Caco-2 (cell line): ENCODE measurements around the gene ZEB1. TPM values are rescaled to one million over a fixed set of nuclear protein-coding genes. Genes with fewer than 3 reads are reported as not detected.

ENCODE experiments used
- BruUV-seq: library from RNA; stranded (reverse); fragments of 400-500 nt; replicated peaks from 2 replicates; lab custom pipeline; 2021; lab: Mats Ljungman, UMichigan
- CTCF ChIA-PET: fragments of 300-600 bp; sonication (Branson Sonifier 250); formaldehyde crosslinking; loops from one replicate; lab custom pipeline; 2022; ENCODE audit warnings: antibody characterized with exemption; lab: Charles Lee
- POLR2A ChIA-PET: fragments of 300-600 bp; sonication (Branson Sonifier 250); formaldehyde crosslinking; loops from one replicate; lab custom pipeline; 2022; ENCODE audit warnings: antibody characterized with exemption; lab: Charles Lee
- DNase-seq, 2 experiments: peaks; one replicate each; pipeline versions ENCODE4 v3.0.0 to v3.0.0-alpha.2; 2020 to 2022
- H3K27me3 ChIP-seq: replicated peaks from 2 replicates; pipeline ENCODE4 v1.6.0; 2011; ENCODE audit warnings: low read length; ENCODE audit not compliant: control insufficient read depth, insufficient read depth
- H3K36me3 ChIP-seq: 2 replicates; pipeline ENCODE4 v1.5.1; 2011; ENCODE audit warnings: low read length; ENCODE audit not compliant: control insufficient read depth, insufficient read depth
- H3K4me1 ChIP-seq: fragments of 250-450 bp; sonication (Bioruptor Pico); 2 replicates; pipeline ENCODE4 v1.5.1; 2020; ENCODE audit warnings: mild to moderate bottlenecking
- H3K4me3 ChIP-seq: 2 replicates; pipeline ENCODE4 v1.5.1; 2011; ENCODE audit warnings: low read depth, mild to moderate bottlenecking, control low read depth, low read length
- H3K9me3 ChIP-seq: fragments of 250-450 bp; sonication (Bioruptor Pico); 2 replicates; pipeline ENCODE4 v1.5.1; 2020; ENCODE audit warnings: mild to moderate bottlenecking, moderate library complexity
- H3K27ac Mint-ChIP-seq: one replicate; pipeline ENCODE4 v1.8.0; 2022; ENCODE audit warnings: mixed read lengths; ENCODE audit not compliant: unreplicated experiment
- H3K27me3 Mint-ChIP-seq: one replicate; pipeline ENCODE4 v1.8.0; 2022; ENCODE audit warnings: mixed read lengths; ENCODE audit not compliant: insufficient read depth, unreplicated experiment
- H3K36me3 Mint-ChIP-seq: one replicate; pipeline ENCODE4 v1.8.0; 2022; ENCODE audit warnings: mild to moderate bottlenecking, mixed read lengths; ENCODE audit not compliant: insufficient read depth, unreplicated experiment
- H3K4me1 Mint-ChIP-seq: one replicate; pipeline ENCODE4 v1.8.0; 2022; ENCODE audit warnings: low read depth, mixed read lengths; ENCODE audit not compliant: unreplicated experiment
- H3K4me3 Mint-ChIP-seq: one replicate; pipeline ENCODE4 v1.8.0; 2022; ENCODE audit warnings: mild to moderate bottlenecking, moderate library complexity, mixed read lengths; ENCODE audit not compliant: unreplicated experiment
- H3K9me3 Mint-ChIP-seq: one replicate; pipeline ENCODE4 v1.8.0; 2022; ENCODE audit warnings: mixed read lengths; ENCODE audit not compliant: unreplicated experiment
- CTCF ChIP-seq, 2 experiments: fragments of 200-600 bp in 1 of 2; IDR thresholded peaks; 1 replicate in 1 of 2; 2 replicates in 1 of 2; pipeline versions ENCODE4 v1.5.1 to v1.8.0; 2011 to 2022; ENCODE audit warnings: antibody characterized with exemption in 1 of 2, control low read depth in 1 of 2, inconsistent platforms in 1 of 2, low read depth in 1 of 2, low read length in 1 of 2, mild to moderate bottlenecking in 1 of 2, moderate library complexity in 1 of 2; ENCODE audit not compliant: insufficient read depth in 1 of 2, severe bottlenecking in 1 of 2, unreplicated experiment in 1 of 2
- intact Hi-C: fragments of 100-400 bp; cut with micrococcal nuclease; formaldehyde crosslinking; loops from one replicate; pipeline ENCODE4 v1.10.0; 2022; ENCODE audit not compliant: unreplicated experiment
- total RNA-seq: library from RNA; stranded (reverse); gene quantifications from 2 replicates; pipeline ENCODE4 v1.2.3, GENCODE V29; 2022

Gene ZEB1
- total RNA-seq, 1 experiment from 2014 or later: not detected

GRCh38 chr10:31321396-31321941, 2.5 kb downstream of the ZEB1 start:
- no TSS peak for BruUV-seq
- H3K4me3 Mint-ChIP-seq: peak overlapping the region; percentile 67
- intact Hi-C loops: no loop called here
- no peaks in the 10 kb centered on the region for H3K9me3 Mint-ChIP-seq
- DNase-seq: no peak
- peaks cover 7% of the 10 kb centered on the region for H3K36me3 Mint-ChIP-seq
- no peaks in the 10 kb centered on the region for H3K9me3 ChIP-seq
- peaks cover 2% of the 10 kb centered on the region for H3K27me3 ChIP-seq
- ChIA-PET POLR2A (interaction anchor here (0.5 kb wide), 1 partner anchor 888 kb away, joined by 6 read pairs; no protein-coding TSS in a partner anchor), CTCF (no interaction called here)
- no peaks in the 10 kb centered on the region for H3K4me1 Mint-ChIP-seq
- H3K4me3 ChIP-seq: no peak overlapping the region
- no peaks in the 10 kb centered on the region for H3K36me3 ChIP-seq
- H3K4me1 ChIP-seq: peaks cover 11% of the 10 kb centered on the region
- H3K27me3 Mint-ChIP-seq: peaks cover 36% of the 10 kb centered on the region
- H3K27ac Mint-ChIP-seq: no peak overlapping the region
- no peak for TF ChIP-seq CTCF (IDR thresholded peaks at IDR 0.05; ENCODE audit: insufficient read depth in 1 of 2, low read depth in 1 of 2, low read length in 1 of 2, severe bottlenecking in 1 of 2, unreplicated experiment in 1 of 2)

GRCh38 chr10:31322647-31323046, 3.6 kb downstream of the ZEB1 start:
- ChIA-PET CTCF (no interaction called here), POLR2A (no interaction called here)
- Mint-ChIP-seq H3K9me3 (no peaks in the 10 kb centered on the region), H3K36me3 (peaks cover 7% of the 10 kb centered on the region), H3K27me3 (peaks cover 27% of the 10 kb centered on the region), H3K4me1 (no peaks in the 10 kb centered on the region), H3K27ac (no peak overlapping the region), H3K4me3 (no peak overlapping the region)
- H3K4me3 ChIP-seq: no peak overlapping the region
- TF ChIP-seq CTCF (IDR thresholded peaks at IDR 0.05; ENCODE audit: insufficient read depth in 1 of 2, low read depth in 1 of 2, low read length in 1 of 2, severe bottlenecking in 1 of 2, unreplicated experiment in 1 of 2): peak in 1 of 2 experiments; percentile 14
- intact Hi-C loops: no loop called here
- no TSS peak for BruUV-seq
- H3K4me1 ChIP-seq: peaks cover 11% of the 10 kb centered on the region
- peaks cover 2% of the 10 kb centered on the region for H3K27me3 ChIP-seq
- H3K9me3 ChIP-seq: no peaks in the 10 kb centered on the region
- no peak for DNase-seq
- no peaks in the 10 kb centered on the region for H3K36me3 ChIP-seq

DNA sequence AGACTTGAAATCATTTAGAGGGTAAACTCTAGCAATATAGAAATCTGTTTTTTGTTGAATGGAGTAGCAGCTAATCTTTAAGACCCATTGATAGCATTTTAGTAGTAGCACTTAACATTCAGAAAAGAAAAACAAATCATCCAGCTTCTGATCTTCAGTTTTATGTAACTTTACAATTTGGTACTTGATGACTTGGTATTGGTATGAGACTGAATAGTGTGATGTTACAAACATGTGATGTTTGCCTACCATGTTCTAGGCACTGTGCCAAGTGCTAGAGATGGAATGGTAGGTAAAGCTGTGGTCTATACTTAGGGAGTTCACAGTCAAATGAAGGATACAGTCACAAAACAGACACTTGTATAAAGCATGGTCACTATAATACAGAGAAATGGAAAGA, 21.3 kb downstream of the ZEB1 start:
- Mint-ChIP-seq H3K27ac (no peak overlapping the region), H3K4me3 (no peak overlapping the region), H3K27me3 (no peaks in the 10 kb centered on the region), H3K36me3 (no peaks in the 10 kb centered on the region), H3K4me1 (no peaks in the 10 kb centered on the region), H3K9me3 (no peaks in the 10 kb centered on the region)
- Histone ChIP-seq H3K4me3 (no peak overlapping the region), H3K27me3 (no peaks in the 10 kb centered on the region), H3K36me3 (no peaks in the 10 kb centered on the region), H3K4me1 (no peaks in the 10 kb centered on the region), H3K9me3 (no peaks in the 10 kb centered on the region)
- TF ChIP-seq CTCF (IDR thresholded peaks at IDR 0.05; ENCODE audit: insufficient read depth in 1 of 2, low read depth in 1 of 2, low read length in 1 of 2, severe bottlenecking in 1 of 2, unreplicated experiment in 1 of 2): no peak
- CTCF ChIA-PET: no interaction called here
- POLR2A ChIA-PET: no interaction called here
- intact Hi-C loops: no loop called here
- no peak for DNase-seq
- no TSS peak for BruUV-seq
